Effector CD4-positive, alpha-beta T cell (primary cell): ENCODE data around the gene FARS2.

Source experiments
- DNase-seq: peaks from one replicate; pipeline ENCODE4 v3.0.0-alpha.2; 2020

FARS2 gene

GRCh38 chr6:5435449-5435848, 174.1 kb downstream of the FARS2 start:
- DNase-seq = no peak

- no peak for DNase-seq
Measured at GRCh38 chr6:5438922-5439584, 177.7 kb downstream of the FARS2 start.

GRCh38 chr6:5439749-5440148, 178.4 kb downstream of the FARS2 start:
- no peak for DNase-seq

GRCh38 chr6:5442319-5442718, 181.0 kb downstream of the FARS2 start:
- no peak for DNase-seq

GRCh38 chr6:5442916-5443315, 181.6 kb downstream of the FARS2 start:
- no peak for DNase-seq

GRCh38 chr6:5443491-5443890, 182.2 kb downstream of the FARS2 start:
- DNase-seq = no peak

GRCh38 chr6:5446362-5447075, 185.2 kb downstream of the FARS2 start:
- no peak for DNase-seq

- DNase-seq = no peak
Measured at GRCh38 chr6:5447921-5448320, 186.6 kb downstream of the FARS2 start.

GRCh38 chr6:5450073-5450472, 188.8 kb downstream of the FARS2 start:
- DNase-seq = no peak

- DNase-seq = no peak
Measured at GRCh38 chr6:5453546-5453945, 192.2 kb downstream of the FARS2 start.

- no peak for DNase-seq
Measured at GRCh38 chr6:5455142-5455541, 193.8 kb downstream of the FARS2 start.

- DNase-seq = no peak
Measured at GRCh38 chr6:5457041-5457440, 195.7 kb downstream of the FARS2 start.

GRCh38 chr6:5457983-5458683, 196.8 kb downstream of the FARS2 start:
- no peak for DNase-seq

- DNase-seq = no peak
Measured at GRCh38 chr6:5459346-5459745, 198.0 kb downstream of the FARS2 start.

GRCh38 chr6:5461365-5461764, 200.1 kb downstream of the FARS2 start:
- DNase-seq = no peak

- DNase-seq = no peak
Measured at GRCh38 chr6:5462856-5463255, 201.5 kb downstream of the FARS2 start.

- no peak for DNase-seq
Measured at GRCh38 chr6:5463690-5464089, 202.4 kb downstream of the FARS2 start.

GRCh38 chr6:5464099-5464885, 203.0 kb downstream of the FARS2 start:
- no peak for DNase-seq

GRCh38 chr6:5466281-5467136, 205.2 kb downstream of the FARS2 start:
- no peak for DNase-seq

GRCh38 chr6:5468586-5468985, 207.3 kb downstream of the FARS2 start:
- no peak for DNase-seq

GRCh38 chr6:5469101-5469846, 208.0 kb downstream of the FARS2 start:
- DNase-seq = no peak
